Measurements from ENCODE around the gene PCDHGA1.

Gene PCDHGA1

GRCh38 chr5:141557681-141558136, 227.4 kb downstream of the PCDHGA1 start:
- peak; percentile 87 for TF ChIP-seq CTCF (IDR thresholded peaks at IDR 0.05)

- TF ChIP-seq CTCF (IDR thresholded peaks at IDR 0.05) = peak; percentile 16; the same call in 1 of the 2 replicates
These were observed 227.8 kb downstream of the PCDHGA1 start for GRCh38 chr5:141558150-141558549.

GRCh38 chr5:141559461-141559860, 229.1 kb downstream of the PCDHGA1 start:
- no peak for TF ChIP-seq CTCF (IDR thresholded peaks at IDR 0.05)

- TF ChIP-seq CTCF (IDR thresholded peaks at IDR 0.05) = no peak
These were observed 229.8 kb downstream of the PCDHGA1 start for GRCh38 chr5:141560151-141560550.

GRCh38 chr5:141560725-141561483, 230.6 kb downstream of the PCDHGA1 start:
- peak; percentile 78 for TF ChIP-seq CTCF (IDR thresholded peaks at IDR 0.05)

Measured in LNCAP (cell line).